ENCODE measurements around the gene MTA2.
"Not testable (repeated sequence)": the region's sequence is repeated elsewhere in the genome, so short reads cannot be mapped to it uniquely, and the experiment has no call there.

The MTA2 gene

GRCh38 chr11:62600367-62601121 lies 1.1 kb downstream of the MTA2 start:
- peaks cover 27% of the 10 kb centered on the region for H3K4me1 ChIP-seq (ENCODE audit: control insufficient read depth, low read depth, low read length)
- H3K36me3 ChIP-seq (ENCODE audit: control insufficient read depth, low read depth, low read length): peaks cover 38% of the 10 kb centered on the region
- no peaks in the 10 kb centered on the region for H3K9me3 ChIP-seq (ENCODE audit: control insufficient read depth, low read depth, low read length)
- peak overlapping the region; percentile 89 for H3K9ac ChIP-seq (ENCODE audit: low read length)
- H3K27ac ChIP-seq (ENCODE audit: low read length): peak overlapping the region; percentile 48
- H3K4me3 ChIP-seq (ENCODE audit: low read length): peak overlapping the region; percentile 92
- H3K27me3 ChIP-seq (ENCODE audit: control insufficient read depth, insufficient read depth, low read length): peaks cover 16% of the 10 kb centered on the region

- Histone ChIP-seq H3K4me3 (ENCODE audit: low read length) (peak overlapping the region; percentile 92), H3K9ac (ENCODE audit: low read length) (no peak overlapping the region), H3K27ac (ENCODE audit: low read length) (no peak overlapping the region), H3K27me3 (ENCODE audit: control insufficient read depth, insufficient read depth, low read length) (peaks cover 16% of the 10 kb centered on the region), H3K36me3 (ENCODE audit: control insufficient read depth, low read depth, low read length) (peaks cover 44% of the 10 kb centered on the region), H3K4me1 (ENCODE audit: control insufficient read depth, low read depth, low read length) (peaks cover 24% of the 10 kb centered on the region), H3K9me3 (ENCODE audit: control insufficient read depth, low read depth, low read length) (no peaks in the 10 kb centered on the region)
Measured at GRCh38 chr11:62599901-62600300, 1.8 kb downstream of the MTA2 start.

GRCh38 chr11:62599069-62599696 lies 2.5 kb downstream of the MTA2 start:
- Histone ChIP-seq H3K4me1 (ENCODE audit: control insufficient read depth, low read depth, low read length) (peaks cover 19% of the 10 kb centered on the region), H3K27me3 (ENCODE audit: control insufficient read depth, insufficient read depth, low read length) (peaks cover 16% of the 10 kb centered on the region), H3K9ac (ENCODE audit: low read length) (no peak overlapping the region), H3K9me3 (ENCODE audit: control insufficient read depth, low read depth, low read length) (no peaks in the 10 kb centered on the region), H3K4me3 (ENCODE audit: low read length) (peak overlapping the region; percentile 92), H3K27ac (ENCODE audit: low read length) (no peak overlapping the region), H3K36me3 (ENCODE audit: control insufficient read depth, low read depth, low read length) (peaks cover 51% of the 10 kb centered on the region)

- Histone ChIP-seq H3K4me1 (ENCODE audit: control insufficient read depth, low read depth, low read length) (peaks cover 24% of the 10 kb centered on the region), H3K36me3 (ENCODE audit: control insufficient read depth, low read depth, low read length) (peaks cover 58% of the 10 kb centered on the region), H3K9ac (ENCODE audit: low read length) (no peak overlapping the region), H3K9me3 (ENCODE audit: control insufficient read depth, low read depth, low read length) (no peaks in the 10 kb centered on the region), H3K27me3 (ENCODE audit: control insufficient read depth, insufficient read depth, low read length) (no peaks in the 10 kb centered on the region), H3K4me3 (ENCODE audit: low read length) (no peak overlapping the region), H3K27ac (ENCODE audit: low read length) (no peak overlapping the region)
Measured at GRCh38 chr11:62595124-62595523, 6.5 kb downstream of the MTA2 start.

- Histone ChIP-seq H3K9me3 (ENCODE audit: control insufficient read depth, low read depth, low read length) (no peaks in the 10 kb centered on the region), H3K36me3 (ENCODE audit: control insufficient read depth, low read depth, low read length) (peaks cover 51% of the 10 kb centered on the region), H3K27me3 (ENCODE audit: control insufficient read depth, insufficient read depth, low read length) (no peaks in the 10 kb centered on the region), H3K4me1 (ENCODE audit: control insufficient read depth, low read depth, low read length) (peaks cover 12% of the 10 kb centered on the region), H3K27ac (ENCODE audit: low read length) (no peak overlapping the region), H3K4me3 (ENCODE audit: low read length) (no peak overlapping the region), H3K9ac (ENCODE audit: low read length) (no peak overlapping the region)
Measured at GRCh38 chr11:62593434-62594044, 8.1 kb downstream of the MTA2 start.

GRCh38 chr11:62592989-62593421 lies 8.7 kb downstream of the MTA2 start:
- Histone ChIP-seq H3K9me3 (ENCODE audit: control insufficient read depth, low read depth, low read length) (no peaks in the 10 kb centered on the region), H3K27ac (ENCODE audit: low read length) (no peak overlapping the region), H3K4me3 (ENCODE audit: low read length) (no peak overlapping the region), H3K27me3 (ENCODE audit: control insufficient read depth, insufficient read depth, low read length) (no peaks in the 10 kb centered on the region), H3K9ac (ENCODE audit: low read length) (no peak overlapping the region), H3K36me3 (ENCODE audit: control insufficient read depth, low read depth, low read length) (peaks cover 49% of the 10 kb centered on the region), H3K4me1 (ENCODE audit: control insufficient read depth, low read depth, low read length) (peaks cover 12% of the 10 kb centered on the region)

- Histone ChIP-seq H3K4me1 (ENCODE audit: control insufficient read depth, low read depth, low read length) (peaks cover 12% of the 10 kb centered on the region), H3K36me3 (ENCODE audit: control insufficient read depth, low read depth, low read length) (peaks cover 49% of the 10 kb centered on the region), H3K27me3 (ENCODE audit: control insufficient read depth, insufficient read depth, low read length) (no peaks in the 10 kb centered on the region), H3K4me3 (ENCODE audit: low read length) (peak overlapping the region; percentile 78), H3K27ac (ENCODE audit: low read length) (peak overlapping the region; percentile 74), H3K9me3 (ENCODE audit: control insufficient read depth, low read depth, low read length) (no peaks in the 10 kb centered on the region), H3K9ac (ENCODE audit: low read length) (peak overlapping the region; percentile 91)
Measured at GRCh38 chr11:62592146-62592815, 9.4 kb downstream of the MTA2 start.

- H3K27me3 ChIP-seq (ENCODE audit: control insufficient read depth, insufficient read depth, low read length): no peaks in the 10 kb centered on the region
- peak within 1 kb of the TSS; percentile 91 for H3K9ac ChIP-seq (ENCODE audit: low read length)
- H3K4me3 ChIP-seq (ENCODE audit: low read length): peak within 1 kb of the TSS; percentile 78
- peaks cover 12% of the 10 kb centered on the region for H3K4me1 ChIP-seq (ENCODE audit: control insufficient read depth, low read depth, low read length)
- H3K36me3 ChIP-seq (ENCODE audit: control insufficient read depth, low read depth, low read length): peaks cover 43% of the 10 kb centered on the region
- H3K9me3 ChIP-seq (ENCODE audit: control insufficient read depth, low read depth, low read length): no peaks in the 10 kb centered on the region
- peak within 1 kb of the TSS; percentile 74 for H3K27ac ChIP-seq (ENCODE audit: low read length)
Measured at GRCh38 chr11:62591448-62592145, 10.1 kb downstream of the MTA2 start, which contains the start of gene TUT1. TUT1 (minus strand) TSS chr11:62591523; CDS start chr11:62591485, 38 bp downstream.

GRCh38 chr11:62588966-62589637 lies 12.6 kb downstream of the MTA2 start:
- Histone ChIP-seq H3K27ac (ENCODE audit: low read length) (no peak overlapping the region), H3K9me3 (ENCODE audit: control insufficient read depth, low read depth, low read length) (no peaks in the 10 kb centered on the region), H3K27me3 (ENCODE audit: control insufficient read depth, insufficient read depth, low read length) (no peaks in the 10 kb centered on the region), H3K9ac (ENCODE audit: low read length) (no peak overlapping the region), H3K4me3 (ENCODE audit: low read length) (no peak overlapping the region), H3K36me3 (ENCODE audit: control insufficient read depth, low read depth, low read length) (peaks cover 23% of the 10 kb centered on the region), H3K4me1 (ENCODE audit: control insufficient read depth, low read depth, low read length) (peaks cover 12% of the 10 kb centered on the region)

- H3K27me3 ChIP-seq (ENCODE audit: control insufficient read depth, insufficient read depth, low read length); H3K4me3 ChIP-seq (ENCODE audit: low read length); H3K27ac ChIP-seq (ENCODE audit: low read length); H3K4me1 ChIP-seq (ENCODE audit: control insufficient read depth, low read depth, low read length); H3K9me3 ChIP-seq (ENCODE audit: control insufficient read depth, low read depth, low read length); H3K9ac ChIP-seq (ENCODE audit: low read length): not testable (repeated sequence)
- peaks cover 26% of the 10 kb centered on the region for H3K36me3 ChIP-seq (ENCODE audit: control insufficient read depth, low read depth, low read length)
Measured at GRCh38 chr11:62585356-62585755, 16.3 kb downstream of the MTA2 start.
